ENCODE results near the gene MLLT11.
A peak's percentile ranks its signal among the peaks of the same experiment; 100 is the strongest.

MLLT11 gene

GRCh38 chr1:151062741-151063371, 2.7 kb downstream of the MLLT11 start:
- H3K4me3 ChIP-seq (ENCODE audit: low read length): no peak overlapping the region
- DNase-seq (ENCODE audit: low read depth): peak; percentile 88
- TF ChIP-seq CTCF (IDR thresholded peaks at IDR 0.05; ENCODE audit: insufficient read depth, low read depth, low read length, missing control alignments): no peak

GRCh38 chr1:151065089-151065645, 5.0 kb downstream of the MLLT11 start:
- TF ChIP-seq CTCF (IDR thresholded peaks at IDR 0.05; ENCODE audit: insufficient read depth, low read depth, low read length, missing control alignments): no peak
- H3K4me3 ChIP-seq (ENCODE audit: low read length): no peak overlapping the region
- DNase-seq (ENCODE audit: low read depth): no peak

- DNase-seq (ENCODE audit: low read depth): no peak
- TF ChIP-seq CTCF (IDR thresholded peaks at IDR 0.05; ENCODE audit: insufficient read depth, low read depth, low read length, missing control alignments): no peak
- H3K4me3 ChIP-seq (ENCODE audit: low read length): no peak overlapping the region
These were observed 7.0 kb downstream of the MLLT11 start for GRCh38 chr1:151067185-151067584.

- DNase-seq (ENCODE audit: low read depth): no peak
- H3K4me3 ChIP-seq (ENCODE audit: low read length): no peak overlapping the region
- no peak for TF ChIP-seq CTCF (IDR thresholded peaks at IDR 0.05; ENCODE audit: insufficient read depth, low read depth, low read length, missing control alignments)
These were observed 8.9 kb downstream of the MLLT11 start for GRCh38 chr1:151069103-151069486.

GRCh38 chr1:151070474-151071276, 10.5 kb downstream of the MLLT11 start, which contains the start of gene GABPB2:
Gene GABPB2 (plus strand): TSS chr1:151070761. CDS start chr1:151088190, 17,429 bp downstream.
- TF ChIP-seq CTCF (IDR thresholded peaks at IDR 0.05; ENCODE audit: insufficient read depth, low read depth, low read length, missing control alignments): peak; percentile 76
- H3K4me3 ChIP-seq (ENCODE audit: low read length): peak within 1 kb of the TSS; percentile 62
- peak; percentile 96 for DNase-seq (ENCODE audit: low read depth)

GRCh38 chr1:151072224-151072623, 12.0 kb downstream of the MLLT11 start:
- DNase-seq (ENCODE audit: low read depth): no peak
- TF ChIP-seq CTCF (IDR thresholded peaks at IDR 0.05; ENCODE audit: insufficient read depth, low read depth, low read length, missing control alignments): no peak
- no peak overlapping the region for H3K4me3 ChIP-seq (ENCODE audit: low read length)
